ENCODE measurements around the gene DDN.

The DDN gene

GRCh38 chr12:49014547-49014946, 15.4 kb upstream of the DDN start:
- no peak for DNase-seq (ENCODE audit: low read depth in 2 of 3, low spot score in 1 of 3)

GRCh38 chr12:49013428-49013827, 14.3 kb upstream of the DDN start:
- no peak for DNase-seq (ENCODE audit: low read depth in 2 of 3, low spot score in 1 of 3)

- DNase-seq (ENCODE audit: low read depth in 2 of 3, low spot score in 1 of 3): no peak
Measured at GRCh38 chr12:49012739-49013138, 13.6 kb upstream of the DDN start.

- no peak for DNase-seq (ENCODE audit: low read depth in 2 of 3, low spot score in 1 of 3)
Measured at GRCh38 chr12:49010092-49010668, 11.0 kb upstream of the DDN start.

GRCh38 chr12:49008943-49009342, 9.8 kb upstream of the DDN start:
- no peak for DNase-seq (ENCODE audit: low read depth in 2 of 3, low spot score in 1 of 3)

GRCh38 chr12:49000346-49000745, 1.2 kb upstream of the DDN start:
- no peak for DNase-seq (ENCODE audit: low read depth in 2 of 3, low spot score in 1 of 3)

GRCh38 chr12:48998497-48999353, 450 bp downstream of the DDN start:
- DNase-seq (ENCODE audit: low read depth in 2 of 3, low spot score in 1 of 3): no peak

GRCh38 chr12:48997719-48998496, 1.3 kb downstream of the DDN start:
- DNase-seq (ENCODE audit: low read depth in 2 of 3, low spot score in 1 of 3): no peak

- peak in 1 of 3 donors; percentile 64 for DNase-seq (ENCODE audit: low read depth in 2 of 3, low spot score in 1 of 3)
Measured at GRCh38 chr12:48996794-48997718, 2.1 kb downstream of the DDN start.

- DNase-seq (ENCODE audit: low read depth in 2 of 3, low spot score in 1 of 3): no peak
Measured at GRCh38 chr12:48995086-48995879, 3.9 kb downstream of the DDN start.

- DNase-seq (ENCODE audit: low read depth in 2 of 3, low spot score in 1 of 3): no peak
Measured at GRCh38 chr12:48994224-48995085, 4.7 kb downstream of the DDN start.

GRCh38 chr12:48993787-48994186, 5.4 kb downstream of the DDN start:
- DNase-seq (ENCODE audit: low read depth in 2 of 3, low spot score in 1 of 3): no peak

GRCh38 chr12:48991247-48992050, 7.7 kb downstream of the DDN start:
- no peak for DNase-seq (ENCODE audit: low read depth in 2 of 3, low spot score in 1 of 3)

GRCh38 chr12:48990552-48990951, 8.6 kb downstream of the DDN start:
- DNase-seq (ENCODE audit: low read depth in 2 of 3, low spot score in 1 of 3): no peak

- peak in 2 of 3 donors; percentile 75 to 83 for DNase-seq (ENCODE audit: low read depth in 2 of 3, low spot score in 1 of 3)
Measured at GRCh38 chr12:48988030-48988649, 11.0 kb downstream of the DDN start.

GRCh38 chr12:48986720-48987291, 12.4 kb downstream of the DDN start:
- DNase-seq (ENCODE audit: low read depth in 2 of 3, low spot score in 1 of 3): no peak

- no peak for DNase-seq (ENCODE audit: low read depth in 2 of 3, low spot score in 1 of 3)
Measured at GRCh38 chr12:48985901-48986300, 13.3 kb downstream of the DDN start.
